Cortex of kidney (tissue), 1 donor: ENCODE results near the gene MCAM.

Experiments
- DNase-seq: peaks from one replicate; lab custom pipeline; 2025; lab: John Stamatoyannopoulos, UW

Gene MCAM

GRCh38 chr11:119329320-119329719 lies 12.4 kb upstream of the MCAM start:
- DNase-seq = no peak

GRCh38 chr11:119324189-119324588 lies 7.3 kb upstream of the MCAM start:
- no peak for DNase-seq

GRCh38 chr11:119323532-119324033 lies 6.7 kb upstream of the MCAM start:
- no peak for DNase-seq

- no peak for DNase-seq
Observed at GRCh38 chr11:119322921-119323531, 6.1 kb upstream of the MCAM start.

GRCh38 chr11:119322360-119322739 lies 5.4 kb upstream of the MCAM start:
- DNase-seq = no peak

- DNase-seq = no peak
Observed at GRCh38 chr11:119320776-119321524, 4.0 kb upstream of the MCAM start.

- DNase-seq = no peak
Observed at GRCh38 chr11:119320240-119320775, 3.4 kb upstream of the MCAM start.

GRCh38 chr11:119319700-119320239 lies 2.8 kb upstream of the MCAM start:
- no peak for DNase-seq

- DNase-seq = no peak
Observed at GRCh38 chr11:119319136-119319699, 2.3 kb upstream of the MCAM start.

GRCh38 chr11:119318240-119319135 lies 1.6 kb upstream of the MCAM start:
- no peak for DNase-seq

- DNase-seq = no peak
Observed at GRCh38 chr11:119317592-119318239, 786 bp upstream of the MCAM start.

GRCh38 chr11:119316016-119316728 lies 758 bp downstream of the MCAM start:
- DNase-seq = no peak

- DNase-seq = no peak
Observed at GRCh38 chr11:119315131-119316015, 1.6 kb downstream of the MCAM start.

- DNase-seq = no peak
Observed at GRCh38 chr11:119314726-119315125, 2.2 kb downstream of the MCAM start.

- no peak for DNase-seq
Observed at GRCh38 chr11:119310682-119311052, 6.3 kb downstream of the MCAM start.

GRCh38 chr11:119309953-119310681 lies 6.8 kb downstream of the MCAM start:
- no peak for DNase-seq

GRCh38 chr11:119309411-119309810 lies 7.5 kb downstream of the MCAM start:
- DNase-seq = no peak

- DNase-seq = no peak
Observed at GRCh38 chr11:119307974-119308373, 9.0 kb downstream of the MCAM start.

GRCh38 chr11:119307219-119307618 lies 9.7 kb downstream of the MCAM start:
- no peak for DNase-seq
